GM19328 (cell line): Measurements from ENCODE around the gene NELFB.
"Not testable (repeated sequence)": the region's sequence is repeated elsewhere in the genome, so short reads cannot be mapped to it uniquely, and the experiment has no call there.

Experiments used
- ATAC-seq: cut with Tn5 transposase; IDR thresholded peaks from one replicate; pipeline ENCODE4 v1.9.1; 2021; ENCODE audit warnings: mild to moderate bottlenecking, moderate library complexity; ENCODE audit not compliant: unreplicated experiment

NELFB gene

DNA sequence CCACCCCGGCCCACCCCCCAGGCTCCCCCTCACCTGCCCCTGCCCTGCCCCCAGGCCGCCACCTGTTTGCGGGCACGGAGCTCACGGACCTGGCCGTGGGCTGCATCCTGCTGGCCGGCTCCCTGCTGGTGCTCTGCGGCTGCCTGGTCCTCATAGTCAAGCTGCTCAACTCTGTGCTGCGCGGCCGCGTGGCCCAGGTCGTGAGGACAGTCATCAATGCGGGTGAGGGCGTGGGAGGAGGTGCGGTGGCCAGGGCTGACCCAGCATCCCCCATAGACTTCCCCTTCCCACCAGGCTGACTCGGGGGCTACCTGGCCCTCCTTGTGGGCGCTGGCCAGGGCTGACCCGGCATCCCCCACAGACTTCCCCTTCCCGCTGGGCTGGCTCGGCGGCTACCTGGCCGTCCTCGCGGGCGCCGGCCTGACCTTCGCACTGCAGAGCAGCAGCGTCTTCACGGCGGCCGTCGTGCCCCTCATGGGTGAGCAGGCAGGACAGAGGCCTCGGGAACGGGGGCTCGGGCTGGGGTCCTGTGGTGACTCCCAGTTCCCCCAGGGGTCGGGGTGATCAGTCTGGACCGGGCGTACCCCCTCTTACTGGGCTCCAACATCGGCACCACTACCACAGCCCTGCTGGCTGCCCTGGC, 21.0 kb upstream of the NELFB start:
- ATAC-seq, result no peak

DNA sequence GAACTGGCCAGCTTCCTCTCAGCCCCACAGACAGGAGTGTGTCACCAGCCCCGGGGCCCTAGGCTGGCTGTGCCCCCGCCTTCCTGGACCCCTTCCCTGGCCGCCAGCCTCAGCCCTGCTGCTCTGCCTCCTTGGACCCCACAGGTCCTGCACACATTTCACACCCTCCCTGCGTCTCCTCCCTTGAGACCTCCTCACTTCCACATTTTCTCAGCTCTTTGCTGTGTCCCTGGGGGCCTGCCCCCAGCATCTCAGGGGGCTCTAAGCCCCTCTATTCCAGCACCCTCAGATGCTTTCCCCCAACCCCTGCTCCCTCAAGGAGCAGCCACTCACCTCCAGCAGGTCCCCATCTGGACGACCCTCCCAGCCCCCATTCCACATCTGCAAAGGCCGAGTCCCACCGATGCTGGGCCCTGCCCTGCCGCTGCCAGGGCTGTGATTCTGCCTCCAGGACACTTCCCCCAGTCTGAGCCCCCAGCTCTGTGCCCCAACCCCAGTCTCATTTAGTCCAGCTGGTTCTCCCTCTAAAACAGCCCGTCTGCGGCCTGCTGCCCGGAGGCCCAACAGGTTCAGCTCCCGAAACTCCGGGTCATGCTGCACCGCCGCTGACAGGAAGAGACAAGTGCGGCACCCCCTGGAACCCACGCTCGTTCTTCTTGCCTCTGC, 20.2 kb upstream of the NELFB start:
- no peak for ATAC-seq

DNA sequence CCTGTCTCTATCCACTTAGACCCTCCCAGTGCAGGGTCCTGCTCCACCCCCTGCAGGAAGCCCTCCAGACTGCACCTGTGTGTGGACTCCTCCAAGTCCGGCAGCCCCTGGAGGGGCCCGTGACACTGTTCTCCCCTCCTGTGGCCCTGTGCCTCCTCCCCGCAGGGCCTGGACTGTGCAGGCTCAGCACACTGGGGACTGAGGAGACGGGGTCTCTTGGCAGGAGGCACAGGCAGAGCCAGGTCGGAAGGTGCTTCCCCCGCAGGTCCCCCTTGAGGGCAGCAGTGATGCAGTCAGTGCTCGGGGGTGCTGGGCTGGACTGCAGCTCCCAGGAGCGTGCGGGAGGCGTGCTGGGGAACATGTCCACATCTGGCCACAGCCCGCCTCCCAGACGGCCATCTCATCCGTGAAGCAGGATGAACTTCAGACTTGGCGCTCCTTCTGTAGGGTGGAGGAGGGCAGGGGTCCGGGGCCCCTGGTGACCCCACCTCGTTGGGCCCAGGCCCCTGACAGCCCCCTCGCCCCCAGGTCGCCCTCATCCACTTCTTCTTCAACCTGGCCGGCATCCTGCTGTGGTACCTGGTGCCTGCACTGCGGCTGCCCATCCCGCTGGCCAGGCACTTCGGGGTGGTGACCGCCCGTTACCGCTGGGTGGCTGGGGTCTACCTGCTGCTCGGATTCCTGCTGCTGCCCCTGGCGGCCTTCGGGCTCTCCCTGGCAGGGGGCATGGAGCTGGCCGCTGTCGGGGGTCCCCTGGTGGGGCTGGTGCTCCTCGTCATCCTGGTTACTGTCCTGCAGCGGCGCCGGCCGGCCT, 19.5 kb upstream of the NELFB start:
- no peak for ATAC-seq

DNA sequence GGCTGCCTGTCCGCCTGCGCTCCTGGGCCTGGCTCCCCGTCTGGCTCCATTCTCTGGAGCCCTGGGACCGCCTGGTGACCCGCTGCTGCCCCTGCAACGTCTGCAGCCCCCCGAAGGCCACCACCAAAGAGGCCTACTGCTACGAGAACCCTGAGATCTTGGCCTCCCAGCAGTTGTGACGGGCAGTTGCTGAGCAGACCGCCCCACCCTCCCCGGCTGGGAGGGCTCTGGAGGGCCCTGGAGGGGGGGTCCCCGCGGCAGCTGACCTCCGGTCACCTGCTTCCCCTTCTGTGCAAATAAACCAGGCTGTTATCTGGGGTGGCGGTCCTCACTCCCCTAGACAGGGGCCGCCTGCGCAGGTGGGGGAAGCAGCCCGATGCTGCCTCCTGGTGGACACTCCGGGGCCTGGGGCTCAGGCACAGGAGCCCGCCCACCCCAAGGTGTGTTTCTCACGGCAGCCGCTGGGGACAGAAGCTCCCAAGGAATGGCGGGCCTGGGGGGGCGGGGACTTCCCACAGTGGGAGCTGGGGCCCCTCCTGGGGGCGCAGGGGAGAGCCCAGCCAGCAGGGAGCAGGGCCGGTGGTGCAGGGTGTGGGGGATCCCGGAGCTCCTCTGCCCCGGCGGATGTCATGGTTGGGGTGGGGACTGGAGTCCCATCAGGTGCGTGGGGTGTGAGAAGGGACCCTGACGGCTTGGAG, 18.7 kb upstream of the NELFB start:
- ATAC-seq, result no peak

DNA sequence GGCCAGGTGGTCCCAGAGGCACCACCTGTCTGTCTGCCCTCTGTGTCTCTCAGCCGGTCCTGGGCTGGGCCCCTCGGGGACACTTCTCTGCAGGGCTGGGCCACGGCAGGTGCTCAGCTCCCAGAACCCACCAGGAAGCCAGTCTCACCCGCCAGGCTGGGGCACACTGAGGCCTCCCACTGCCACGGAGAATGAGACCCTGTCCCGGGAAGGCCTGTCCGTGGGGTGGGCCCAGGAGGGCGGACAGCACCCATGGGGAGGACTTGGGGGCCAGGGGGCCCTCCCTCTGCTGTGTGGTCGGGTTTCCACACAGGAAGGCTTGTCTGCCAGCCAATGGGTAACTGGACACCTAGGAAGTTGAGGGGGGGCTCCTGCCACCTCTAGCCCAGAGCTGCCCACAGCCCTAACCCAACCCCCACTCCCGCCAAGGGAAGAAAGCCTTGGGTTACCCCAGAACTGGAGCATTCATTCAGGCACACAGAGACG, 18.1 kb upstream of the NELFB start:
- no peak for ATAC-seq

DNA sequence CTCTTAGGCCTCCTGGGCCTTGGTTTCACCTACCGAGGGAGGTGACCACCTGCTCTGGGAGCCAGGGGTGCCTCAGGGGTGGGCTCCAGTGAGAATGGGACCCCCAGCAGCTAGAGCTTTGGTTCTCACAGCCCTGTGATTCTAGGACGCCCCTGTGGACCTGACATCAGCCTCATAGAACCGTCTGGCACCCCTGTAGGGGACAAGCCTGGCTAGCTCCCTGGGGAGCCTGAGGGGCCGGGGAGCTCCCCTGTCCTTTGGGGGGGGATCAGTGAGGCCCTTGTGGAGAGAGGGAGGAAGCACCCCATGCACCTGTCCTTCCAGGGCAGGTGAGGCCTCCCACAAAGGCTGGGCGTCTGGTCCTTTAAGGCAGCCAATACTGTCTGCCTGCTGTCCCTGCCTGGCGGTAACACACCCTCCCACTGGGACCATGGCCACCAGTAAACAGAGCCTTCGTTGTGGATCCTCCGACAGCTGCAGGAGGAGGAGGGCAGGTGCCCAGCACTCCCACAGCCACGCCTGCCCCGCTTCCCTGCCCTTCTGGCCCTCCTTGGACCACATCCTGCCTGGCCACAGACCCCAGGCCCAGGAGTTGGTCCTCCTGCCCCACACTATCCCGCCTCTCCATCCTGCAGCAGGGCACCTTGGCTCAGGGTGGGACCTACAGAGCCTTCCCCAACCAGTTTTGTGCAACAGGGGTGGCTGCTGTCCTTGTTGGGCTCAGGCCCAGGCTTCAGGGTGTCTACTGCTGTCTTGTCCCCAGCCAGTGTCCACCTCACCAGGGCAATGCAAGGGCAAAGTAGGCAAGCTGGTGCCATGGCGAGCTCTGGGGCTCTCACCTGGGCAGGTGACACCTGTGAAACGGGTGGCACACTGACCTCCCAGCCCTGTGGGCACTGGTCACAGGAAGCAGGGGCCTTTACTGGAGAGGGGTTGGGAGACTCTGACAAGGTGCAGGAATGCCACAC, 17.1 kb upstream of the NELFB start:
- no peak for ATAC-seq

DNA sequence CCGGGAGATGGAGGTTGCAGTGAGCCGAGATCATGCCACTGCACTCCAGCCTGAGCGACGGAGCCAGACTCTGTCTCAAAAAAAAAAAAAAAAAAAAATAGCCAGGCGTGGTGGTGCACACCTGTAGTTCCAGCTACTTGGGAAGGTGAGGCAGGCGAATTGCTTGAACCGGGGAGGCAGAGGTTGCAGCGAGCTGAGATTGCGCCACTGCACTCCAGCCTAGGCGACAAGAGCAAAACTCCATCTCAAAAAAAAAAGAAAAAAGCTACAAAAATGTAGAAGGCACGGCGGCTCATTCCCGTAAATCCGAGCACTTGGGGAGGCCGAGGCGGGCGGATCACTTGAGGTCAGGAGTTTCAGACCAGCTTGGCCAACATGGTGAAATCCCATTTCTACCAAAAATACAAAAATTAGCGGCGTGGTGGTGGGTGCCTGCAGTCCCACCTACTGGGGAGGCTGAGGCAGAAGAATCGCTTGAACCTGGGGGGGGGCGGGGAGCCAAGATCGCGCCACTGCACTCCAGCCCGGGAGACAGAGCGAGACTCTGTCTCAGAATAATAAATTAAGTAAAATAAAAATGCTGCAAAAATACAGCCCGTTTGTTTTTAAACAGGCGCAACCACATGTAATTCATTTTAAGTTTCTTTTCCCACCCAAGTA, 15.5 kb upstream of the NELFB start:
- not testable (repeated sequence) for ATAC-seq

DNA sequence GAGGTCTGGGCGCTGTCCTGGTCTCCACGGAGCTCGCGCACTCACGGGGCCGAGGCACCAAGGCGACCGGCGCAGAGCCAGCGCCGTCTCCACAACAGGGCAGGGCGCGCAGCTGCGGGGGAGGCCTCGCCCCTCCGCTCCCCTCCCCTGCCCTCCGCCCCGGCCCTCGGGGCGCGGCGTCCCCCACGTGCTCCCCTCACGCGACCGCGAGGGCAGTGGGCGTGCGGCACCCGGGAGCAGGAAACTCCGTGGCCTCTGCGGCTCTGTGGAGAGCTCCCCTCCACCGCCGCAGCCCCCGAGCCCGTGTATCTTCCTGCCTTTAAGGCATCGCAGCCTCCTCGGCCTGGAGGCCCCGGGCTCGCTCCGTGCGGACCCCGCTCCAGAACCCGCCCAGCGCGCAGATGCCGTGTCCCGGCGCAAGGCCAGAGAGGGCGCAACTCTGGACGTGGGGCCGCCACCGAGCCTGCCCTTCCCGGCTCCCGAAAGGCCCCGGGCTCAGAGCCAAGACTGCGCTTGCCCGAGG, 14.7 kb upstream of the NELFB start:
- ATAC-seq, result peak; percentile 15

DNA sequence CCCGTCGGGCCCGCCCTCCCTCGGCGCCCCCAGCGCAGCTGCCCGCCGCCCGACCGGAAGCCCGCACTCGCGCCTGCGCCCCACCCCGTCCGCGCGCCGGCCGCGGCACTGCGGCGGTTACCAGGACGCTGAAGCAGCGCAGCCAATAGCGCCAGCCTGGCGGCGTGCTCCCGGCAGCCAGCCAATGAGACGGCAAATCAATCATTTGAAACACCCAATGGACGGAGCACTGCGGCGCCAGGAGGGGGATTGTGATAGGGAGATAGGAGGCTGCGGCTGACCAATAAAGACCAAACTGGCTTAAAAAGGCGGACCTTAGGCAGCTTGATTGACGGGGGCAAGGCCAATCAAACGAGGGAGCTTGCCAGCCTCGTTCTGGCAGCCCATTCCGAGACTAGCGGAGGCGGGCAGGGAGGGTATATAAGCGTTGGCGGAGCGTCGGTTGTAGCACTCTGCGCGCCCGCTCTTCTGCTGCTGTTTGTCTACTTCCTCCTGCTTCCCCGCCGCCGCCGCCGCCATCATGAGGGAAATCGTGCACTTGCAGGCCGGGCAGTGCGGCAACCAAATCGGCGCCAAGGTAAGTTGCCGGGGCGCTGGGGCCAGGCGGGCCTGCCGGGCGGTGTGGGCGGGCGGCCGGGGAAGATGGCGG, 14.2 kb upstream of the NELFB start, which contains the start of gene TUBB4B:
TSS of gene TUBB4B (plus strand) at position 447 of the 649 bp plus-strand sequence. CDS start at position 521, 74 bp downstream.
- peak; percentile 64 for ATAC-seq

DNA sequence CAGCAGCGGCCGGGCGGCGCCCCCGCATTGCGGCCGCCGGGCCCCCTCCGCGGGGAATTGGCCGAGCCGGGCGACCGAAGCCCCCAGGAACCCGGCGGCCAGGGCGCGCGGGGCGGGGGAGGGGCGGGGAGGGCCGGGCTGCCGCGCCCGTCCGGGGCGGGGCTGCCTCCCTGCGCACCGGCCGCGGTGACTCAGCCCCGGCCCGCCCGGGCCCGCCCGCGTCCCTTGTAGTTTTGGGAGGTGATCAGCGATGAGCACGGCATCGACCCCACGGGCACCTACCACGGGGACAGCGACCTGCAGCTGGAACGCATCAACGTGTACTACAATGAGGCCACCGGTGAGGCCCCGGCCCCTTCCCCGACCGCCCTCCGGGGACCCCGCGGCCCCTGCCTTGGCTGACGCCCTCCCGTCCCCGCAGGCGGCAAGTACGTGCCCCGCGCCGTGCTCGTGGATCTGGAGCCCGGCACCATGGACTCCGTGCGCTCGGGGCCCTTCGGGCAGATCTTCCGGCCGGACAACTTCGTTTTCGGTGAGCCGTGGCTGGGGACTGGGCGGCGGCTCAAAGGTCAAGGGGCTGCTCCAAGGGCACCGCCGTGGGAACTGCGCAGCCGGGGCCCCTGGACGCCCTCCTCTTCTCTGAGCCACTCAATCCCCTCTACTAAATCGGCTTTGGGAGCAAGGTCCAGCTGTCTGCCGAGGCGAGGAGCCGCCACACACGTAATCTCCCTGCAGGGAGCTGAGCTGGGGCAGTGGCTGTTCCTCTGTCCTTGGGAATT, 13.4 kb upstream of the NELFB start:
- peak; percentile 3 for ATAC-seq

DNA sequence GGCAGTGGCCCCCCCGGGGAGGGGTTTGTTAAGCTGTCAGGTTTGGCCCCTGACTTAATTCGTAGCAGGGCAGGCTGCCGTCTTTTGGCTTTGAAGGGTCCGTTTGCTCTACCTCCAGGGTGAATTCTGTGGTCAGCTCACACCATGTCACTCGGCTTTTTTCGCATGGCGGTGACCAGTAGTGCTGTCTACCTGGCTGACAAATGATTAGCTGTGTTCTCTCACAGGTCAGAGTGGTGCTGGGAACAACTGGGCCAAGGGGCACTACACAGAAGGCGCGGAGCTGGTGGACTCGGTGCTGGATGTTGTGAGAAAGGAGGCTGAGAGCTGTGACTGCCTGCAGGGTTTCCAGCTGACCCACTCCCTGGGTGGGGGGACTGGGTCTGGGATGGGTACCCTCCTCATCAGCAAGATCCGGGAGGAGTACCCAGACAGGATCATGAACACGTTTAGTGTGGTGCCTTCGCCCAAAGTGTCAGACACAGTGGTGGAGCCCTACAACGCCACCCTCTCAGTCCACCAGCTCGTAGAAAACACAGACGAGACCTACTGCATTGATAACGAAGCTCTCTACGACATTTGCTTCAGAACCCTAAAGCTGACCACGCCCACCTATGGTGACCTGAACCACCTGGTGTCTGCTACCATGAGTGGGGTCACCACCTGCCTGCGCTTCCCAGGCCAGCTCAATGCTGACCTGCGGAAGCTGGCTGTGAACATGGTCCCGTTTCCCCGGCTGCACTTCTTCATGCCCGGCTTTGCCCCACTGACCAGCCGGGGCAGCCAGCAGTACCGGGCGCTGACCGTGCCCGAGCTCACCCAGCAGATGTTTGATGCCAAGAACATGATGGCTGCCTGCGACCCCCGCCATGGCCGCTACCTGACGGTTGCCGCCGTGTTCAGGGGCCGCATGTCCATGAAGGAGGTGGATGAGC, 12.6 kb upstream of the NELFB start:
- no peak for ATAC-seq

DNA sequence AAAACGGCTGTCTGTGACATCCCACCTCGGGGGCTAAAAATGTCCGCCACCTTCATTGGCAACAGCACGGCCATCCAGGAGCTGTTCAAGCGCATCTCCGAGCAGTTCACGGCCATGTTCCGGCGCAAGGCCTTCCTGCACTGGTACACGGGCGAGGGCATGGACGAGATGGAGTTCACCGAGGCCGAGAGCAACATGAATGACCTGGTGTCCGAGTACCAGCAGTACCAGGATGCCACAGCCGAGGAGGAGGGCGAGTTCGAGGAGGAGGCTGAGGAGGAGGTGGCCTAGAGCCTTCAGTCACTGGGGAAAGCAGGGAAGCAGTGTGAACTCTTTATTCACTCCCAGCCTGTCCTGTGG, 11.9 kb upstream of the NELFB start:
- ATAC-seq, result not testable (repeated sequence)

DNA sequence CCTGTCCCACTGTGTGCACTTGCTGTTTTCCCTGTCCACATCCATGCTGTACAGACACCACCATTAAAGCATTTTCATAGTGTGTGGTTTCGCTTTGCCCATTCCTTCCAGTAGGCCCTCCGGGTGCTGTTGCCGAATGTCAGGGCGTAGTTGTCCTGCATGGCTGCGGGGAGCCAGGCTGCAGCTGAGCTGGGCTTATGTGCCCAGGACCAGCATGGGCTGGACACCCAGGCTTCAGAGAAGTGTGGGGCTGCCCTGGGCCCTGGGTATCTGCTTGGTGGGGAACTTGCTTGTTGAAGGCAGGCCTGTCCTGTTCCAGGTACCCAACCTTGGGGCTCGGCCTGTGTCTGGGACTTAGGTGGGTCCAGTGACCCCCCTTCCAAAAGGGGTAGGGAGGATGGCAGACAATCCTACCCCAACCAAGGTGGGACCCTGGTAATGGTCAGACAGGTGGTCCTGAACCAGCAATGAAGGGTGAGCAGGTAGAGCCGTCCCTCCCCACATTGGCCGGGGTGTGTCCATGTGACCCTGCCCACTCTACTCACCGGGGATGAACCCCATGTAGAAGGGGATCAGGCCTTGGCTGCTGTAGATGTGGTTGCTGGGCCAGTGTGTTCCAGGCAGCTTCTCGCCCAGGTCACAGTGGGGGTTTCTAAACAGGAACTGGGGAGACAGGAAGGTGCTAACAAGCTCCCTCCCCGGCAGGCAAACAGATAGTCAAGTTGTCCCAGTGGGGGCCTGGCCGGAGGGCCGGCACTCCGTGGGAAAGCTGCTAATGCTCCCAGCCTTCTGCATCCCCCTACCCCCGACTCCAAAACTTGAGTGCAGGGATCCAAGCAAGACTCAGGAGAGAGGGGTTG, 11.3 kb upstream of the NELFB start:
- ATAC-seq, result no peak

DNA sequence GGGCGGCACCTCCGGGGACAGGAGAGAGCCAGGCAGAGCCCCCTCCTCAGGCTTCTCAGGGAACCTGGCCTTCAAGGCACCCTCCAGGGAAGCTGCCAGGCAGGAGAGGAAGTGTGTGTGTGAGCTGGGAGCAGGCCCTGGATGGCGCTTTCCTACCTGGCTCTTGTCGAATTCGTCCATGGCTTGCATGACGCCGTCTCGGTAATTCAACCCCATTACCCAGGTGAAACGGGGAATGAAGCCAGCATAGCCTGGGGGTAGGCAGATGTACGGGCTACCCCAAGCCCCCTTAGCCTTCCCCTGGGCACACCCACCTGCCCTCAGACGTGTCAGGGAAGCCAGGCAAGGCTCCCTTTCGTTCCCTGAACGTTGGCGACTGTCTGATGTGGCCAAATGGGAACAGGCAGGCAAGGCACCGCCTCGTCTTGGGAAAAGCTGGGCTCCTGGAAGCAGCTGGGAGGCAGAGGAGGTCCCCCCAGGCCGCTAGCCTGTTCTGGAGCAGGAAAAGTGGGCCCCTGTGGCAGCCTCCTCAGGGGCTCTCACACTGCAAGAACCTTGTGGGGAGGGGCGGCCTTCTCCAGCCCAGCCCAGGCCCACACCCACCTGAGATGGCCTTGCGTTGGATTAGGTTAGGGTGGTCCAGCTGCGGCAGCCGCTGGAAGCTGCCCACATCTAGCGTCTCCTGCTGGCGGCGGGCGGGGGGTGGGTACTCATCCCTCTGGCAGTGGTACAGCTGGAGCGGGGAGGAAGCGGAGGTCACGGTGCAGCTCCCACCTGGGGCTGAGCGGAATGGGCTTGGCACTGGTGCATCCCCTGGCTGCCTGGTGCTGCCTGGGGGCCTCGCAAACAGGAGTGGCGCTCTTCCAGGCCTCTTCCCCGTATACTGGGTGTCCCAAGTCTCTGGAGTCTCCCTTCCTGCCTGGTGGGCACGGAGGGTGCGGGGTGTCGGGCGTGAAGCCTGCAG, 10.4 kb upstream of the NELFB start:
- no peak for ATAC-seq
